Measurements from ENCODE around the gene OVCH2.

OVCH2 gene

DNA sequence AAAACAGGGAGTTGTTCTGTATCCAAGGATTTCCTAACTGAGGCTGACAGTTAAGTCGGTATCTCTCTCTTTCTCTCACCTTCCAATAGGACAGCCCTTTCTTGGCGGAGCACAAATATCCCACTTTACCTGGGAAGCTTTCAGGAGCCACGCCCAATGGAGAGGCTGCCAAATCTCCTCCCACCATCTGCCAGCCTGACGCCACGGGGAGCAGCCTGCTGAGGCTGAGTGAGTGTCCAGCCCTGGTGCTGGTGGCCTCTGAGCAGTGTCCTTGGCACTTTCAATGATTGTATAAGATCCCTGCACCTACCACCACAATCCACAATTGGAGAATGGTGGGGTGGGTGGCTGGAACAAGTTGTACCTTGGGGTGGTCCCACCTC lies 66.6 kb downstream of the OVCH2 start:
- DNase-seq (ENCODE audit: low read depth), result no peak

Data from stimulated activated CD4-positive, alpha-beta T cell treated with anti-CD3 and anti-CD28 coated beads, Interleukin-2, amount 100 ng/mL, for 4 hours (primary cell).